HG02981 (cell line): ENCODE results near the gene HCFC1R1.

Experiments used
- ATAC-seq: cut with Tn5 transposase; IDR thresholded peaks from one replicate; pipeline ENCODE4 v1.9.1; 2021; ENCODE audit warnings: mild to moderate bottlenecking, moderate library complexity; ENCODE audit not compliant: unreplicated experiment

The HCFC1R1 gene

DNA sequence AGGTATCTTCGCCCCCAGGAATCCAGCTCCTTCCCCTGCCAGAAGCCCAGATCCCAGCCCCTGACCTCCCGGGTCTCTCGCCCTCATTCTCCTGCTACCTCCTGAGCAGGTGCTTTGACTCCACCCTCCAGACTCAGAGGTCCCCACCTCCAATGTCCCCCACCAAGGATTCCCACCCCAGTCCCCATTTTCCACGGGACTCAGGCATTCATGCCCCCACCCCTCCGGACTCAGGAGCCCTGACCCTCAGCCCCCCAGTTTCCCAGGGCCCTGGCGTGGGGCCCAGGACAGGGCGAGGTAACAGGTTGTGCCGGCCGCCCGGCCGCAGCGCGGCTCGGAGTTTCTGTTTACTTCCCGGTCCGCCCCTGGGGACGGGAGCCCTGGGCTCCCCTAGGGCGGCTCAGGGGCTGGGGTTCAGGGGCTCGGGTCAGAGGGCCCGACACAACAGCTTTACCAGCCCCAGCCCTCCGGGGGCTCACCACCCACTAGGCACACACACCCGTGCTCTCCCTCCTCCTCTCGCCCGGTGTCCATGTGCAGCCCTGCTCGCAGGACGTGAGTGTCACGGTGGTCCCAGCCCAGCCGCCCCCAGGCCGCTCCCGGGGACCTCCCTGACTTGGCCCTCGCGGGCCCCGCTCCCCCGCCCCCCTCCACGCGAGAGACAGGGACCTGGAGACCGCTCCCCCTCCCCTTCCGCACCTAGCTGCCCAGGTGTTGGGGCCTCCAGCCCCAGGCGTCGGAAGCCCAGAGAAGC is 12.4 kb upstream of the HCFC1R1 start:
- no peak for ATAC-seq

DNA sequence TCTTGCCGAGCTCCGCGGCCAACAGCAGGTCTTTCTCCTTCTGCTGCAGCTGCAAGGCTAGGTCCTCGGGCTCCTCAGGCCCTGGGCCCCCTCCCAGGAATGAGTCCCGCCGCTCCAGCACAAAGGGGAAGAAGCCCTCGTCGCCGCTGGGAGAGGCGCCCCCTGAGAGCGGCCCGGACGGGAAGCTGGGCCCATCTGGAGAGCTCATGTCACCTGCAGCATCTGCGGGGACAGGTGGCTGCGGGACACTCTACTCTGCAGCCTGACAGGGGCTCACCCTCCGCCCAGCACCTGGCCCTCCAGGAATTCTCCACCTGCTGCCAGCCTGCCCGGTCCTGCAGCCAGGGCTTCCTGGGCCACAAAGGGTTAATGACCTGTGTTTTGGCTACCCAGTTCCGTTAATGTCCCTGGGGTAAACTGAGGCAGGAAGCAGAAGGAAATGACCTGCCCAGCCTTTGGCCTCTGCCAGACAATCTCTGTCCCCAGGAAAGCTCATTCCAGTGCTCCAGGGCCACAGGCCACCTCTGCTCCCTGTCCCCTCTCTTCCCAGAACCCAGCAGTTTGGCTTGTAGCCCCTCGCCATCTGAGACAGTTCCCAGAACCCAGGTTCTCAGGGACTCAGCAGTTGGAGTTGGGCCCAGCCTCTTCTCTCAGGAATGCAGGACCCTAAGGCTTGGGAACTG is 11.7 kb upstream of the HCFC1R1 start:
- no peak for ATAC-seq

DNA sequence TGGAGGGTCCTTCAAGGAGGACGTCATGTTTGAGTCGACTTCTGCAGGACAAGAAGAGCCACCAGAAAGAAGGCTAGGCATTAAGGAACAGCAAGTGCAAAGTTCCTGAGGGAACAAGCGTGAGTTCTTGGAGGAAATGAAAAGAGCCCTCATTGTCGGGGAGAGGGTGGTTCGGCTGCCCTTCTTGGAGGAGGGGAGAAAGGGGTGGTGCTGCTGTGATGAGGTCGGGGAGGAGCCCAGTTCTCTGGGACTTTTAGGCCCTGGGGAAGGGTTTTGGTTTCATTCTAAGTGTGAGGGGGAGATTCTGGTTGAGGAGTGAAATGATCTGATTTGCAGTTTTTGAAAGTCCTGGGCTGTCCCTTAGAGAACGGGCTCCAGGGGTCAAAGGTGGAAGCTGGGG is 8.9 kb upstream of the HCFC1R1 start:
- no peak for ATAC-seq

DNA sequence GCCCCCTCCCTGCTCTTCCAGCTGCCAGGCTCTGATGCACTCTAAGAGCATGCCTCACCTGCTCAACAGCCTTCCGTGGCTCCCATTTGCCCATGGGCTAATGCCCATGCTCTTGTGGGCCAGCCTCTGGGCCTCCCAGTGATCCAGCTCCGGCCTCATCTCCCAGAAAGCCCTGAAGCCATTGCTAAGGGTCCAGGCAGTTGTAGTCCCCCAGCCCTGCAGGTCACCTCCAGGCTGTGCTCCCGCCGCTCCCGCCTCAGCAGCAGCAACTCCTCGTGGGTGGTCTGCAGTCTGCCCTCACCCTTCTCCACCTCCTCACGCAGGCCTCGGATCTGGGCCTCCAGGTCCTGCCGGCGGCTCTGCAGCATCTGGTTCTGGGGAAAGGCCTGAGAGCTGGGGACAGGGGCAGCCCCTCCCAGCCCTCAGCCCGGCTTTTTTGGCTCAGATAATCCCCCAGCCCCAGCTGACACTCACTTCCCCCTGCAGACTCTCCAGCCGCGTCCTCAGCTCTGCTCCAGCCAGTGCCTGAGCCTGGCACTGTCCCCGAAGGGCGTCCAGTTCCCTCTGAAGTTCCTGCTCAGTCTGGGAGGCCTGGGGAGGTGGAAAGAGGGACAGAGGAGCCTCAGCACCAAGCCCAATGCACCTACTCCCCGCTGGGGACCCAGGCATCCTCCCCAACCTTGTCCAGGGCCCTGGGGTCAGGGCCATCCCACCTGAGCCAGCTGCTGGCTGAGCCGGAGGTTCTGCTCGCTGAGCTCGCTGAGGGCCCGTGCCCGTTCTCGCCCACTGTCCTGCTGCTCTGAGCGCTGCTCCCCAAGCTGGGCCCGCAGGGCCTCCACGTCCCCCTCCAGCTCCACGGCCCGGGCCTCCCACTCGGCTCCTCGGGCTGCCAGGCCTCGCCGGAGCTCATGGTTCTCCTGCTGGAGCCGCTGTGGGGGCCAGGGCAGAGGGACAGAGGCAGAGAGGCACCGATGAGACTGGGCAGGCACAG is 6.8 kb upstream of the HCFC1R1 start:
- no peak for ATAC-seq

DNA sequence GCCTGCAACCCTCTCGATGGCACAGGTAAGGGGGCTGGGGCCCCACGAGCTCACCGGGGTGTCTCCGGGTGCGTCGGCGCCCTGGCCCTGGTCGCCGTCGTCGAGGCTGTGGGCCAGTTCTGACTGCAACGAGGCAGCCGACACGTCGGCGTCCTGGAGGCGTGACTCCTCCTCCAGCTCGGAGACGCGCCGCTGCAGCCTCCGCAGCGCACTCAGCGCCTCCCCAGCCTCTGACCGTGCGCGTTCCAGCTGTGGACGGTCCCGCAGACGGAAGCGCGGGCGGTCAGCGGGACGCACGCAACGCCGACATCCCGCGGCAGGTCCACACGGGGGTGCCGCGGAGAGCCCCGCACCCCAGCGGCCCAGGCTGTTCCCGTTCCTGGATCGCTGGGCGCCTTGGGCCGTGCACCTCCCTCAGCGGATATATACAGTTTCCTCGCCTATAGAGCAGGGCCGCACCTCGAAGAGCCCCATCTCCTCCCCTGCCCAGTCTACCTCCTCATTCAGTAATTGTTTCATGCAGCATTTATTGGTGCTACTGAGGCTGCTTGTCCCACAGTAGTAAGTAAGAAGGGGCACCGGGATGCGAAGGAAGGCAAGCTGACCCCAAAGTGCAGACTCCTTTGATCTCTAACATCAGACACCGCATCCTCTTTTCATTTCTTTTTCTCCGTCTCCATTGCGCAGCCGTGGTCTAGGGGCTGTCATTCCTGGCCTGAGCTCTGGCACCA is 5.9 kb upstream of the HCFC1R1 start:
- no peak for ATAC-seq

DNA sequence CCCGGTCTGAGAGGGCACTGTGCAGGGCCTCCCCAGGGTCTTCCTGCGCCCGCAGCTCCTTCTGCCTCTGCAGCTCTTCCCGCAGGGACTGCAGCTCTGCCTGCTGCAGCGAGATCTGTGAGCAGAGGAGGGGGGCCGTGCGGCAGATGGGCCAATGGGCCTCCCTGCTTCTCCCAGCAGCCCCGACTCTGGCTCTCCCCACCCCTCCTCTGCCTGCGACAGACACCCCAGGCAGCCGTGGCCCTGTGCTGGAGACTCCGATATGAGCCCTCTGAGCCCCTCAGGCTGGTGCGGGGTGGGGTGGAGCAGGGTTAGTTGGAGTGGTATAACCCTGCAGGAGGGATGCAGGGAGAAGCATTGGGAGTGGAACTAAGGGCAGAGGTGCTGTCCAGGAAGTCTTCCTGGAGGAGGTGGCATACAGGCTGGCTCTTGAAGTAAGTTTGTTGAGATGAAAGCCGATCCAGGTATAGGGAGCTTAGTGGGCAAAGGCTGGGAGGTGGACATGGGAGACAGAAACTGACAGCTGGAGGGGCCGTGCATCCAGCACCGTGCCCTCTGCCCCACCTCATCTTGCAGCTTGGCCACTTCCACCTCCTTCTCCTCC is 5.1 kb upstream of the HCFC1R1 start:
- no peak for ATAC-seq

DNA sequence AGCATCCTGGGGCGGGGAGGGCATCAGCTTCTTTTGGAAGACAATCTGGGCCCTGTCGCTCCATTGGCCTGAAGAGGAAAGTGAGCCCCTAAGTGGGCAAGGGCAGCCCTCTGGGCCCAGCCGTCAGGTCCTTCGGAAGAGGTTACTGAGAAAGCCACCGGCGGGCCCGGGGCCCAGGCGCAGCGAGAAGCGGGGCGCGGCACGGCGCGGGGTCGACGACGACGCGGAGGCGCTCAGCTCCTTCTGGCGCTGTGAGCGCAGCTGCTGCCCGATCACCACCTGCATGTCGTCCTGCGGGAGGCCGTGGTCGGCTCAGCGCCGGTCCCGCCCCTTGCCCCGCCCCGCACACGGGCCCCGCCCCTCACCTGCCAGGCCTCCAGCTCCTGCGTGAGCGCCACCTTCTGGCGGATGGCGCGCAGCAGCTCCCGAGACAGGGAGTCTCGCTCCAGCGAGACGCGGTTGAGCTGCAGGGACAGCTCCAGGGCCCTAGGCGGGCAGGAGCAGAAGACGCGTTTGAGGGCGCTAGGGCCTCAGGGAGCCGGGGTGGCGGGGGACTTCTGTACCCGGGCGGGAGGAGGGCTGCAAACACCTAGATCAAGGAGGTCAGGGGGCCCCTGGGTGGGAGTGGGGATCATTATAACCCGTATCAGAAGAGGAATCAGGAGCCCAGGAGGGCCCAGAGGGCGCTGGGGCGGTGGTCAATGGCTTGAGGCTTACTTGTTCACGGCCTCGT is 4.4 kb upstream of the HCFC1R1 start:
- peak; percentile 29 for ATAC-seq

DNA sequence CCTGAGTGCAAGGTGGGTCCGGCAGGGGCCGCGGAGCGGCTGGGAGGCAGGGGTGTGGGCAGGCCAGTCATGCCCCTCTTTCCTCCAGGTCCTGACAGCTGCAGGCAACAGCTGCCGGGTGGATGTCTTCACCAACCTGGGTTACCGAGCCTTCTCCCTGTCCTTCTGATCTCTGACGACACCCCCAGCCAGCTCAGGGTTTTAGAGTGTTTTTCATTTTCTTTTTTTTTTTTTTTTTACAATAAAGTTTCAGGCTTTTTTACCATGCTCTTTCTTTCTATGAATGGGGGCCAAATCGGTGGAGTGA is 3.7 kb upstream of the HCFC1R1 start:
- ATAC-seq, result no peak

DNA sequence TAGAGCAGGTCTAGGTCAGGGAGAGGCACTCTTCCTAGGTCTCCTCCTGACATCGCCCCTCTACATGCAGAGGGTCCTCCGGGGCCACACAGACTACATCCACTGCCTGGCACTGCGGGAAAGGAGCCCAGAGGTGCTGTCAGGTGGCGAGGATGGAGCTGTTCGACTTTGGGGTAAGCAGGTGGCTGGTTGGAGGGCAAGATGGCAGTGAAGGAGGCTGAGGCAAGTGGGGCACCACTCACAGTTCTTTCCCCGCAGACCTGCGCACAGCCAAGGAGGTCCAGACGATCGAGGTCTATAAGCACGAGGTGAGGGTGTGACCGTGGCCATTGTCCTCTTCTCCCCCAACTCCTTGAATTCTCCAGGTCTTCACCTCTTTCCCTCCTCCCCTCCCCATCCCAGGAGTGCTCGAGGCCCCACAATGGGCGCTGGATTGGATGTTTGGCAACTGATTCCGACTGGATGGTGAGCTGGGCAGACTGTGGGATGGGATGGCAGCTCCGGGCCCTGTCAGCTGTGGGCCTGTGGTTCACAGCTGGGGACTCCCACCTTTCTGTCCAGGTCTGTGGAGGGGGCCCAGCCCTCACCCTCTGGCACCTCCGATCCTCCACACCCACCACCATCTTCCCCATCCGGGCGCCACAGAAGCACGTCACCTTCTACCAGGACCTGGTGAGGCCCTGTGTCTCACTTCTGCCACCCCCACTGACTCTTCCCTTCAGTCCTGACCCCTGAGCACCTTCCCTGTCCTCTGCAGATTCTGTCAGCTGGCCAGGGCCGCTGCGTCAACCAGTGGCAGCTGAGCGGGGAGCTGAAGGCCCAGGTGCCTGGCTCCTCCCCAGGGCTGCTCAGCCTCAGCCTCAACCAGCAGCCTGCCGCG is 3.1 kb upstream of the HCFC1R1 start:
- no peak for ATAC-seq

DNA sequence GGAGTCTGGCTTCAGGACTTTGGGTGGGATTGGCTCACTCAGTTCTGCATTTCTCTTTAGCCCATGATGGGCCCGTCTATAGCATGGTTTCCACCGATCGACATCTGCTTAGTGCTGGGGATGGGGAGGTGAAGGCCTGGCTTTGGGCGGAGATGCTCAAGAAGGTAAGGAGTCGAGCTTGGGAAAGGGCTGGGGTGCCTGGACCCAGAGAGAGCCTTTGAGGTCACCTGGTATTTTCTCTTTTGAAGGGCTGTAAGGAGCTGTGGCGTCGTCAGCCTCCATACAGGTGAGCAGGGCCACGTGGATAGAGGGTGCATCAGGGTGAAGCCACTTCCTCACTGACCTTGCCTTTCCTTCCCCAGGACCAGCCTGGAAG is 2.2 kb upstream of the HCFC1R1 start:
- no peak for ATAC-seq

DNA sequence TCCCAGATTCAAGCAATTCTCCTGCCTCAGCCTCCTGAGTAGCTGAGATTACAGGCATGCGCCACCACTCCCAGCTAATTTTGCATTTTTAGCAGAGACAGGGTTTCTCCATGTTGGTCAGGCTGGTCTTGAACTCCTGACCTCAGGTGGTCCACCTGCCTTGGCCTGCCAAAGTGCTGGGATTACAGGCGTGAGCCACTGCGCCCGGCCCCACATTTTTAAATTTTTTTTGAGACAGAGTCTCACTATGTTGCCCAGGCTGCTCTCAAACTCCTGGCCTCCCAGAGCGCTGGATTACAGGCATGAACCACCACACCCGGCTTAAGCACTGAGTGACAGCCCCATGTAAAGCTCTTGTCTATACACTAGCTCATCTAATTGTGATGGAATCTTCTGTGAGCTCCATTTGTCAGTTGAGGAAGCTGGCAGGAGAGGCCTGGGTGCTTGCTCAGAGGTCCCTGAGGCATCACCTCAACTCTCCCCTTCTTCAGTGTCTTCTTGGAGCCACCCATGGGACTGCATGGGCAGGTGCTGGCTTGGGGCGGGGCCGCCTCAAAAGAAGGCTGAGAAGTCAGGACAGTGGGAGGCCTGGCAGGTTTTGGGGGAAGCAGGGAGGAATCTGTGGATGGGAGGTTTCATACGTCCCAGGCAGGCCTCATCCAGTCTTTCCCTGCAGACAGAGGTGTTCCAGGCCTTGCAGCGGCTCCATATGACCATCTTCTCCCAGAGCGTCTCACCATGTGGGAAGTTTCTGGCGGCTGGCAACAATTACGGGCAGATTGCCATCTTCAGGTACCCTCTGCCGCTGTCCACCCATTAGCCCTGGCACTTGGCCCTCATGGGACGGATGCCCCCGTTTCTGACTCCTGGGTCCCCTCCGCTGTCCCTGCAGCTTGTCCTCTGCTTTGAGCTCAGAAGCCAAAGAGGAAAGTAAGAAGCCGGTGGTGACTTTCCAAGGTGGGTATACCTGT is 1.6 kb upstream of the HCFC1R1 start:
- no peak for ATAC-seq

DNA sequence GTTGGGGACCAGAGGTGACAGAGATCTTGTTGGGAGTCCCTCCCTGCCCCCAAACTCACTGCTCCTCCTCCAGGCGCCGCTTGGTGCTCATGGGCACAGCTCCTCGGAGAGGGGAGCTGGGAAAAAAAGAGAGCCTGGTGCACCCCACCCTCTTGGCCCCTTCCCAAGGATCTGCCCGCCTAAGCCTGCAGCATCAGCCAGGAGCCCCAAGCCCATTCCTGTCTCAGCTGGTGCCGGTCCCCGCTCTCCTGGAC is 400 bp downstream of the HCFC1R1 start:
- no peak for ATAC-seq

DNA sequence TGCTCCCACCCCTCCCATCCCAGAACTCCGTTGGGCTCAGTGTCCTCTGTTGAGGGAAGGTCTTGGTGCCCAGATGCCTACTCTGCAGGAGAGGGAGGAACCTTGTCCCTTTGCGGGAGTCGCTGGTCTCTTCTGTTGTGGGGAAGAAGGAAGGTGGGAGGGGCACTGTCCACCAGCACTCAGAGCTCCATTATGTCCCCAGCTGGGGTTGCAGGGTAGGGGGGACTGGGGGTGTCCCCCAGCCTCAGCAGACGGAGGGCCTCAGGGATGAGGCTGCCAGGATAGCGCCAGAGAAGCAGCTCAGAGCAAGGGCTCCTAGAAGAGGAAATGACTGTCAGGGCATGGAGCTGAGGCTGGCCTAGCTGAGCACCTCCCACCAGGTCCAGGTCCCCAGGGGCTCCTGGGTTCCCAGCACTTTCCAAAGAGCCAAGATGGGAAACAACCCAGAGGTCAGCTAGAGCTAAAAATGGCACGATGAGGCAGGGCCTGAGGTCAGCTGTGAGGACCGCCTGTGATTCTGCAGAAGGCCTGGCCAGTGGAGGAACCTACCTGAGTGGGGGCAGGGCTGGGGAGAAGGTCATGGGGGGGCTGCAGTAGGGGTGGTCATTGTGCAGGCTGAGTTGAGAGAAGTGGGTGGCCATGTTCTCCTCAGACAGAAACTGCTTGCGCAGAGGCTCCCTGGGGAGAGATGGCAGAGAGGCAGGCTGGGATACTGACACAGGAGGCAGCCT is 893 bp downstream of the HCFC1R1 start:
- no peak for ATAC-seq

DNA sequence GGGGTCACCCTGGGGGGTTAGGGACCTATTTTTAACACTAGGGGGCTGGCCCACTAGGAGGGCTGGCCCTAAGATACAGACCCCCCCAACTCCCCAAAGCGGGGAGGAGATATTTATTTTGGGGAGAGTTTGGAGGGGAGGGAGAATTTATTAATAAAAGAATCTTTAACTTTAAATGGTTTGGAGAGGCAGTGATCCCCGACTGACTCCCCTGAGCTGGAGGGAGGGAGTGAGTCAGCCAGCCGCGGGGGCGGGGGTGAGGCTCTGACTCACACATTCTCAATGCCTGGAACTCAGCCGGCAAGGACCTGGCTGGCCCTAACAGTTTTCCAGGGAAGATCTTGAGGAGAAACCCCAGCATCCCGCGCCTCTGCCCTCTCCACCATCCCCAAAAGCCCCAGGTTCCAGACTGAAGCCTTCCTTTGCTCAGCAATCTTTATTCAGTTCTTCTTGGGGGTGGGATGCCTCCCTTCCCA is 1.5 kb downstream of the HCFC1R1 start:
- no peak for ATAC-seq

DNA sequence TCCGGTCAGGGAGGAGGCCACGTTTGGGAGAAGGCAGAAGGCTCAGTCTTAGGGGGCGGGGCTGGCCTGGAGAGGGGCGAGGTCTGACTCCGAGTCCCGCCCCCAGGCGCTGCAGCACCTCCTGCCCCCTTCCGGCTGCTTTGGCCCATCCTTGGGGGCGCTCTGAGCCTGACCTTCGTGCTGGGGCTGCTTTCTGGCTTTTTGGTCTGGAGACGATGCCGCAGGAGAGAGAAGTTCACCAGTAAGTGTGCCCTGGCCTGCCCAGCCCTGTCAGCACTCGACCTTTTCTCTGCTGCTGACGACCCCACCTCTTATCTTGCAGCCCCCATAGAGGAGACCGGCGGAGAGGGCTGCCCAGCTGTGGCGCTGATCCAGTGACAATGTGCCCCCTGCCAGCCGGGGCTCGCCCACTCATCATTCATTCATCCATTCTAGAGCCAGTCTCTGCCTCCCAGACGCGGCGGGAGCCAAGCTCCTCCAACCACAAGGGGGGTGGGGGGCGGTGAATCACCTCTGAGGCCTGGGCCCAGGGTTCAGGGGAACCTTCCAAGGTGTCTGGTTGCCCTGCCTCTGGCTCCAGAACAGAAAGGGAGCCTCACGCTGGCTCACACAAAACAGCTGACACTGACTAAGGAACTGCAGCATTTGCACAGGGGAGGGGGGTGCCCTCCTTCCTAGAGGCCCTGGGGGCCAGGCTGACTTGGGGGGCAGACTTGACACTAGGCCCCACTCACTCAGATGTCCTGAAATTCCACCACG is 2.1 kb downstream of the HCFC1R1 start:
- no peak for ATAC-seq

DNA sequence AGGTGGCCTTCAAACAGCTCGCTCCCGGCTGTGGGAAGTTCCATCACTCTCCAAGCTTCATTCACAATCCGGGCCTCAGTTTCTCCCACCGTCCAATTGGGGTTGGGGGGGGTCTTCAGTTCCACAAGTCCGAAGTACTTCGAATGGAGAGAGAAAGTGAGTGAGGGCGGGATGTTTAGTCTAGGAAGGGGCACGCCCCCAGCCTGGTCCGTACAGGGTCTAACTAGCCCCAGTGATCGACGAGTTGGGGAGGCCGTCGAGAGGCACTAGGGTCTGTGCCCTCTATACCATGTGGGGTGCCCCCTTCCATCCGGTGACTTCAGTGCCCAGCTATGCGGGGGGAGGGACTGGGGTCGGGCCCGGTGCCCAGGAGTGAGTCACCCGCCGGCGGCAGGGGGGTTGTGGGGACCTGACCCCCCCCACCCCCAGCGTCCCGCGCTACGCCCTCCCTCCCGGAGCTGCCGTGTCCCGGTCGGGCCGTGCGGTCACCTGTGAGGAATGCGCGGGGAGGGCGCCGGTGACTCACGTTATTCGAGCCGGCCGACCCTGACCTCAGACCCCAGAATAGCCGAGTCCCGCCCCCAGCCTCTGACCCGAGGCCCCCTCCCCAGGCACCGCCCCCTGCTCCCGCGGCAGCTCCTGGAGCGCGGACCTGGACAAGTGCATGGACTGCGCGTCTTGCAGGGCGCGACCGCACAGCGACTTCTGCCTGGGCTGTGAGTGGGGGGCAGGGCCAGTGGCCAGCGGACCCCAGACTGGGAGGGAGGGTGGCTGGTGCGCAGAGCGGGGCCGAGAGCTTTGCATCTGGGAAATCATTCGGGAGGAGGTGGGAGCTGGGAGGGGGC is 2.9 kb downstream of the HCFC1R1 start:
- ATAC-seq, result no peak
